ENCODE data around the gene MYO5C. TPM values are rescaled to one million over a fixed set of nuclear protein-coding genes. Genes with fewer than 3 reads are reported as not detected.
A peak's percentile ranks its signal among the peaks of the same experiment; 100 is the strongest.

The MYO5C gene
- total RNA-seq, 1 donor: not detected

- TF ChIP-seq, protein P1, sequence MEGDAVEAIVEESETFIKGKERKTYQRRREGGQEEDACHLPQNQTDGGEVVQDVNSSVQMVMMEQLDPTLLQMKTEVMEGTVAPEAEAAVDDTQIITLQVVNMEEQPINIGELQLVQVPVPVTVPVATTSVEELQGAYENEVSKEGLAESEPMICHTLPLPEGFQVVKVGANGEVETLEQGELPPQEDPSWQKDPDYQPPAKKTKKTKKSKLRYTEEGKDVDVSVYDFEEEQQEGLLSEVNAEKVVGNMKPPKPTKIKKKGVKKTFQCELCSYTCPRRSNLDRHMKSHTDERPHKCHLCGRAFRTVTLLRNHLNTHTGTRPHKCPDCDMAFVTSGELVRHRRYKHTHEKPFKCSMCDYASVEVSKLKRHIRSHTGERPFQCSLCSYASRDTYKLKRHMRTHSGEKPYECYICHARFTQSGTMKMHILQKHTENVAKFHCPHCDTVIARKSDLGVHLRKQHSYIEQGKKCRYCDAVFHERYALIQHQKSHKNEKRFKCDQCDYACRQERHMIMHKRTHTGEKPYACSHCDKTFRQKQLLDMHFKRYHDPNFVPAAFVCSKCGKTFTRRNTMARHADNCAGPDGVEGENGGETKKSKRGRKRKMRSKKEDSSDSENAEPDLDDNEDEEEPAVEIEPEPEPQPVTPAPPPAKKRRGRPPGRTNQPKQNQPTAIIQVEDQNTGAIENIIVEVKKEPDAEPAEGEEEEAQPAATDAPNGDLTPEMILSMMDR (IDR thresholded peaks at IDR 0.05; ENCODE audit: insufficient read depth, low read depth, low read length): no peak
- DNase-seq (ENCODE audit: low read depth): no peak
- no peak overlapping the region for H3K4me3 ChIP-seq (ENCODE audit: low read depth, low read length)
Observed at GRCh38 chr15:52256930-52257733, 38.5 kb downstream of the MYO5C start.

GRCh38 chr15:52256366-52256765 is 39.2 kb downstream of the MYO5C start:
- H3K4me3 ChIP-seq (ENCODE audit: low read depth, low read length): no peak overlapping the region
- TF ChIP-seq, protein P1 (IDR thresholded peaks at IDR 0.05; ENCODE audit: insufficient read depth, low read depth, low read length): peak; percentile 73
- DNase-seq (ENCODE audit: low read depth): peak; percentile 80

GRCh38 chr15:52255935-52256334 is 39.7 kb downstream of the MYO5C start:
- H3K4me3 ChIP-seq (ENCODE audit: low read depth, low read length): no peak overlapping the region
- DNase-seq (ENCODE audit: low read depth): no peak
- TF ChIP-seq, protein P1 (IDR thresholded peaks at IDR 0.05; ENCODE audit: insufficient read depth, low read depth, low read length): no peak

GRCh38 chr15:52255008-52255407 is 40.6 kb downstream of the MYO5C start:
- TF ChIP-seq, protein P1 (IDR thresholded peaks at IDR 0.05; ENCODE audit: insufficient read depth, low read depth, low read length): no peak
- peak; percentile 20 for DNase-seq (ENCODE audit: low read depth)
- H3K4me3 ChIP-seq (ENCODE audit: low read depth, low read length): no peak overlapping the region

GRCh38 chr15:52254391-52254790 is 41.2 kb downstream of the MYO5C start:
- H3K4me3 ChIP-seq (ENCODE audit: low read depth, low read length): no peak overlapping the region
- TF ChIP-seq, protein P1 (IDR thresholded peaks at IDR 0.05; ENCODE audit: insufficient read depth, low read depth, low read length): no peak

GRCh38 chr15:52252781-52253180 is 42.8 kb downstream of the MYO5C start:
- DNase-seq (ENCODE audit: low read depth): peak; percentile 87
- TF ChIP-seq, protein P1 (IDR thresholded peaks at IDR 0.05; ENCODE audit: insufficient read depth, low read depth, low read length): no peak
- H3K4me3 ChIP-seq (ENCODE audit: low read depth, low read length): no peak overlapping the region

More at GRCh38 chr15:52254391-52254790, 41.2 kb downstream of the MYO5C start:
- no peak for DNase-seq (ENCODE audit: low read depth)
